Colon (tissue), 2 donors: Measurements from ENCODE around the gene ARID1B.

Source experiments
- FAIRE-seq: peaks from 2 replicates; lab custom pipeline; 2012; peaks lifted over from hg19 to GRCh38; lab: Jason Lieb, UNC
- donor health status: control.
- donor health status: control.

Gene ARID1B

DNA sequence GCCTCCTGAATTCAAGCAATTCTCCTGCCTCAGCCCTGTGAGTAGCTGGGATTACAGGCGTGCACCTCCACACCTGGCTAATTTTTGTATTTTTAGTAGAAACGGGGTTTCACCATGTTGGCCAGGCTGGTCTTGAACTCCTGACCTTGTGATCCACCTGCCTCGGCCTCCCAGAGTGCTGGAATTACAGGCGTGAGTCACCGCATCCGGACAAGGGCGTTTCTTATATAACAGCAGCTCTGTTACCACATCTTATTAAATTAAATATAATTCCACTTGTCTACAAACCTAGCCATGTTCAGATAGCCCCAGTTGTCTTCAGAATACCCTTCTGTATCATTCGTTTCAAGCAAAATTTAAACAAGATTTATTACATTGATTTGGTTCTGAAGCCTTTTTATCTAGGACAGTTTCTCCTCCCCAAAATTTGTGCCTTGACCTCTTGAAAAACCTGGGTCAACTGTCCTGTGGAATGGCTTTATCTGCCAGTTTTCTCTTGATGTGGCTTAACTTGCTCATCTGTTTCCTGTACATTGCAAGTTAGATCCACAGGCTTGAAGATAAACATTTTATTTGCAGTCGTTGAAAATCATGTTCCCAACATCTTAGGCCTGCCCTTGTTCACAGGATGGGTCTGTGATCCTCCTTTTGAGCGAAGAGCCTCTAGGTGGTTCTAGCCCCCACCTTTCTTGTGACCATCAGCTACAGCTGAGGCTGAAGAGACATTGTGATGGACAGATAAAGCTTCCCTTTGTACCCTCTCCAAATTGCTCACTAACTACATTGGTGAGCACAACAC is 132.2 kb downstream of the ARID1B start:
- no peak for FAIRE-seq

DNA sequence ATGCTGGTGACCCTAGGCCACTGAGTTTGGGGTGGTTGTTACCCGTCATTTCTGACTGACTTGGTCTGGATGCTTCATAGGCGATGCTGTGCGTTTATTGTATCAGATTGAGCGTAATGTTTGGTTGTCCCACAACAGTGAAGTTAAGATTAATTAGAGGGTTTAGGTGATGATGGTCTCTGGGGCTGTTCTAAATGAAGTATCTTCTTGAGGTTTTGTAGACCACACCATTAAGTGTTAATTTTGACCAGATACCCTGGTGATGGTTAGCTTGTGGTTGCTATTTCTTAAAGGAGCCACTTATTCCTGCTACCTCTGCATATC is 132.8 kb downstream of the ARID1B start:
- no peak for FAIRE-seq

DNA sequence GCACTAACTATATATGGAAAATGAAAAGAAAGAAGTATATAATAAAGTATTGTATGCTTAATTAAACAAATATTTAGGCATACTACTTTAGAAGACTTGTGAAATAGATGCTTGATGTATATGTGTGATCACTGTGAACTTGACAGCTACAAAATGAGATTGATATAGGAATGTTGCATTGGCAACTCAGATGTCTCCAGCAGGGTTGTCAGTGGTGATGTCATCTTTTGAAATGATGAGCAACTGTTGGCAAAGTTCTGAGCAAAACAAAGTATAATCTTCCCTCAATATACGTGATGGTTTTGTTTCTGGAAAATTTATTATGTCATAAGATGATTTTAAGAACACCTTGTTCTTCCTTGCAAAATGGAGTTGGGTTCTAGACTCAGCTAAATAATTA is 133.8 kb downstream of the ARID1B start:
- no peak for FAIRE-seq

DNA sequence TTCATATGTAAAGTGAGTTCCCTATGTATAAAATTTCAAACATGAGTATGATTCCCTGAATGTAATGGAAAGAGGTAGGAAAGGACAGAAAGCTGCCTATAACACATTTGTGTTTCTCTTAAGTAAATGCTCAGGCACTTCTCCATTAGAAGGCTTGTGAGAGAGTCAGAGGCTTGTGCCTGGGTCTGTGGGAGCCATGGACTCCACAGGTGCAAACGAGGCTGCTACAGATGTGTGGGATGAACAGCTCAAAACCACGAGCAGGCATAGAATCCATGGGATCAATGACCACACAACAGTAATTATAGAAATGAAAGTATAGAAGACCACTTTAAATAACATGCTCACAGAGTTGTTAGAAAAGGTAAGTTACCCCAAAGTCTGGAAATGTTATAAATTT is 134.4 kb downstream of the ARID1B start:
- no peak for FAIRE-seq

DNA sequence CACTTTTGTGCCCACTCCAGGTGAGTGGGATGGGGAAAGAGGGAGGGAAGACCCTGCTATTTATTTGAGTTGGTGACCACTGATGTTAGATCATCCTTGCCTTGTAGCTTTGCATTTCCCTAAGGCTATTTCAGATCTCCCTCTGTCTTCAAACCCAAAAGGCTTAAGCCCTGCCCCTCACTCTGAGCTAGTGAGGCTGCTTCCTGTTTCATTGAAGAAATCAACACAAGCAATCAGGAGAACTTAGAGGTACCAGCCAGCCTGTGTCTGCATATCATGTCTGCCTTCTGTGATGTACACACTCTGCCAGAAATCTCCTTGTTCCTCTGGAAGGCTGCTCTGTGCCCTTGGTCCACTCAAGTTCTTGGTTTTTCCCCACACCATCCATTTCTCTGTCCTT is 135.3 kb downstream of the ARID1B start:
- FAIRE-seq = no peak

DNA sequence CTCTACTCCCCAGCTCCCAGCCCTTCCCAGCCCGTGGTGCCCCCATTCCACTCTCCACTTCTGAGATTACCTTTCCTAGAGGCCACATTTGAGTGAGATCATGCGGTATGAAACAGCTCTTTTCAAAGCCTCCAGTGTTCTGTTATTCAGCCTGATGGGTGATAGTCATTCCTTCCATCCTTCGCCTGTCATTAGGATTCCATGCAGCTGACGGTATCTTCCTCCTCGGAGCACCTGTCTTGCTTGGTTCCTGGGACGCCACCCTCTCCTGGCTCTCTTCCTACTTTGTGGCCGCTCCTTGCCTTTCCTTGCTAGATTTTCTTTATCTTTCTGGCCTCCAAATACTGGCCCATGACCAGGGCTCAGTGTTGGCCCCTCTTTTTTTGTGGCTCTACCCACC is 137.0 kb downstream of the ARID1B start:
- no peak for FAIRE-seq

DNA sequence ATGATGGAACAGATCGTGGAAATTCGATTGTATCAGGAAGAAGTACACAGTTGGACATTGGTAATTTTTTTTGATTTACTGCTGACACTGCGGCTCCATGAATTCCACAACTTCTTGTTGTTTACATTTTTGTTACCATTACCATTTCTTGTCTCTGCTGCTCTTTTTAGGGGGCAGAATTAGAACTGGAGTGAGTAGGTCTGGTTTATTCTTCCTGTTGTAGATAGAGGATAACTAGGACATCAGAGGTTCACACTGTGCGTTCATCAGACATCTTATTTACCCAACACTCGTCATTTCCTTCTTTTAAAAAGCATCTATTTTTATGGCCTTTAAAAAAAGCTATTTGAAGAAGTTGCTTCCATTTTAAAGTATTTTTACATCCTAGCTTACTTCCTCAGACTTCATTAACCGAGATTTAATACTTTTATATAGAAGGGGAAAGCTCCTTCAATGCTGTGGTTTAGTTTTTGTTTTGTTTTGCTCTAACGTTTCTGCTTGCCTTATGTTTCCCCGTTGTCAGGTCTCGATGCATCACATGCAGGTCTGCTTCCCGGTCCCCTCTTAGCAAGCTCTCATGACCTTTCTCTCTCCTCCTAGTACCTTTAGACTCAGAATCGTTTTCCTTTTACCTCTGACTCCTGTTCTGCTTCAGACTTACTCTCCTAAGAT is 139.1 kb downstream of the ARID1B start:
- no peak for FAIRE-seq

DNA sequence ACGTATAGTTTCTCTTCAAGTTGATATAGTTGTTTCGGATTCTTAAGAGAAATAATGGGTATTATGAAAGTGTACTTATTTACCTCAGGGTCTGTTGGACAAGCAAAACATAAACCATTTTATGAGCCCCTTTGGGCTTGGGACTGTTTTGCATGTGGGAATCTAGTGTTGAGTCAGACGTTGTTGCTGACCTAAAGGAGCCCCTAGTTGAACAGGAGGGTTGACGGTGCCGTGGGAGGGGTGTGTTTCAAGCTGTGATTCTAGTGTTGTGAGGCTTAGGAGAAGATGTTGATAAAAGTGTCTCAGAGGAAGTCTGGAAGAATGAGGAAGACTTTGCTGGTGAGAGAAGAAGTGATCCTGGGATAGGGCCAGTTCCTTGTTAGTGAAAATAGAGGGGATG is 140.0 kb downstream of the ARID1B start:
- FAIRE-seq = no peak

DNA sequence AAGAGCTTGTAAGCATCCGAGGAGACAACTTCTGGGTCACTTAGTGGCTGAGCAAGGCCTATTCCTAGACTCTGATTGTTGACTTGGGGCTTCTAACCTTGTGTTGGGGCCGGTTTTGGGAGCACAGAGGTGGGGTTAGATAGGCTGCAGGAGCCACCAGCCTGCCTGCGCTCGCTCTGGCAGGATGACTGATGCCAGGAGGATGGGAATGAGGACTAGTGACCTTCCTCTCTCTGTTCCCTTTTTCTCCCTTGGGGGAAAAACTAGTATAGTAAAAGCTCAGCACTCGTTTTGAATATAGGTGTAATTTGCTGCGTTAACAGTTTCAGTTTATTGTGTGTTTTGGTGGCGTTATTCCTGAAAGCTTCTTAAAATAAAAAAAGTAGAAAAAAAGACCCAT is 141.5 kb downstream of the ARID1B start:
- no peak for FAIRE-seq

DNA sequence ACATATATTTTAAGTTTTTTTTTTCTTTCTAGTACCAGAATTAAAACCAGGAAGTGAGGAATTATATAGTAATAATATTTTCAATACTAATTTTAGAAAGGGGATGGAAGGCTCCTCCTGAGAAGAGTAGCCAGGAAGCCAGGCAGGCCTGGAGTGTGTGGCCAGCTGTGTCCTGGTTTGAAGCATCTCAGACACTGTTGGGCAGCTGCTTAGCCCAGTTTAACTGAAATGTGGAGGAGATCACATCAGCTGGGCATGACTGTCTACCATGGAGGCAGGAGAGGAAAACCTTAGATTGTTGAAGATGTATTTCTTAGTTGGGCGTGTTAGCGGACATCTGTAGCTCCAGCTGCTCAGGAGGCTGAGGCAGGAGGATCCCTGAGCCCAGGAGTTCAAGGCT is 142.2 kb downstream of the ARID1B start:
- FAIRE-seq = no peak

DNA sequence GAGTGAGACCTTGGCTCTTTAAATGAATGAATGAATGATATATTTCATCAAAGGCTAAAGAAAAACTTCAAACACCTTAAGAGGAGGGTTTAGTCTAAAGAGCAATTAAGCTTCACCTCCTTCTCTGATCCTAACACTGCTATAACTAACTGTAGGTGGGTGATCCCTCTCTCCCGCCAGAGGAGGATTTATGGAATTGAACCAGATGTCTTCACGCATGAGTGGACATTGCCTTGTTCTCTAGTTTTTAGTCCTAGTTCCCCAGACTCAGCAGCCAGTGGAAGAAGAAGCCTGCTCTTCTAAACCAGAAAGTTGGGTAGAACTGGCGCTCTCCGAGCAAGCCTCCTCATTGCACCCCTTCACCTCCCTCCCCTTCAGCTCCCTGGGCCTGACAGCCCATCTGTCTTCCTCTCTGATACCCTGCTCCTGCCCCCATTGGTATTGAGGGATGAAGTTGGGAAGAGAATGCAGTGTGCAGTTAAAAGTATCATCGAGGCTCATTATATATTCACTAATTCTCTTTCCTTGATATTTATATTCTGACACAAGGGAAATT is 142.7 kb downstream of the ARID1B start:
- no peak for FAIRE-seq

DNA sequence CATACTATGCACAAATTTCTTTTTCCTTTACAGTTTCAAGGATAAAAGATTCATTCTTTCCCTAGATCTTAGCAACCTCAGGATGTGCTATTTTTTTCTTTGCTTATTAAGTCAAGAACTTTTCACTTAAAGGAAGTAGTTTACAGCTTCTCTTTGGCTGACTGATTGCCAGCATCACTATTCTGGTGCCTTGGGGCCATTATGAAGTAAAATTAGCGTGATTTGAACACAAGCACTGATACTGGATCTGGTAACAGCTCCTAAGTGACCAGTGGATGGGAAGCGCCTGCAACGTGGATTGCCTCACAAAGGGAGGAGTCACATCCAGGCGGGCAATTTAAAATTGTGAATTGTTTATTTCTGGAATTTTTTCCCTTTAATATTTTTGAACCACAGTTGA is 147.1 kb downstream of the ARID1B start:
- no peak for FAIRE-seq

DNA sequence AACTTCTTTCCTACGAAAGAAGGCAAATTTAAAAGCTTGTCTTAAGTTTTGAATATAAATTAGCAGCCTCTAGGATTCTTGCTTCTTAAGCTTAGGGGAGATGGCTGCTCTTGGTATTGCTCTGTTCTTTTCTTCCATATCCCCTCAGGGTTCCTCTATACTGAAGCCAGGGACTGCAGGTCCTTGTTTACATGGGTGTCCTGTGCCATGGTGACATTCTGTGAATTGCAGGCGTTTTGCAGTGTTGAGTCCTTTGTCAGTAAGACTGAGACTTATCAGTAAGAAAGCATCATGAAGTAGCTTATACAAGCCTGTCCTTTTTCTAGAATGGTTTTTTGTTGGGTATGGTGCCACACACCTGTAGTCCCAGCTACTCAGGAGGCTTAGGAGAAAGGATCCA is 147.8 kb downstream of the ARID1B start:
- FAIRE-seq = no peak

DNA sequence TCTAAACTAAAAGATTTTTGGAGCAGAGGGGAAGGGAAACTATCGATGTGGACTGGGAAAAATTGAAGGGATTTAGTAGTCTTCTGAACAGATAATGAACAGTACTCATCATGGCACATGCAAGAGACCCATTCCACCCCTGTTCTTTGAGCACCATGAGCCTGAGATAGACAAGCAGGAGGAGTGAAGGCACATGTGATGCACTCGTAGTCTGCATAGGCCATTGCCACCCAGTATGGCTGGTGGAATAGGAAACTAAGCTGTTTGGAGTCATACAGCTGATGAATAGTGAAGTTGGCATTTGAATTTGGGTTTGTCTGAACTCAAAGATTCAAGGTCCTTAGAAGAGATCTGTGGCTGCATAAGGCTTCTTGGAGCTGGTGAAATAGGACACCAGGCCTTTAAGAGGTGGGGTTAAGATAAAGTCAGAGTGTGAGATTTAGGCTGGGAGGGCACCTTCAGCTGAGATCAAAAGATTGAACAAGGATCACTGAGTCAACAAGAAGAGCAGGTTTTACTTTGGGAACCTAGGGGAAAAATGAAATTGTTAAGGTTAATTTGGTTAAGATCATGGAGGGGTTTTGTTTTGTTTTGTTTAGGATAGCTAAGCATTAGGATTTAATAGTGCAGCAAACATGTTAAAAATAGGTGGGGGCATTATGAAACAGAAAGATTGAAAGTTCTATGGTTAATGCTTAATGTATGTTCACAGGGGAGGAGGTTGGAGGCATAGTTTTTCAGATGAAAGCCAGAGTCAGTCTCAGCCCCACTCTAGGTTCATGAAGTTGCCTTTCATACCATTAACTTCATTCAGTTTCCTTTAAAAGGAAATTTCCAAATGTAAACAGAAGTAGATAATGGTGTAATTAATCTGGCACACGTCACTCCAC is 148.8 kb downstream of the ARID1B start:
- no peak for FAIRE-seq

DNA sequence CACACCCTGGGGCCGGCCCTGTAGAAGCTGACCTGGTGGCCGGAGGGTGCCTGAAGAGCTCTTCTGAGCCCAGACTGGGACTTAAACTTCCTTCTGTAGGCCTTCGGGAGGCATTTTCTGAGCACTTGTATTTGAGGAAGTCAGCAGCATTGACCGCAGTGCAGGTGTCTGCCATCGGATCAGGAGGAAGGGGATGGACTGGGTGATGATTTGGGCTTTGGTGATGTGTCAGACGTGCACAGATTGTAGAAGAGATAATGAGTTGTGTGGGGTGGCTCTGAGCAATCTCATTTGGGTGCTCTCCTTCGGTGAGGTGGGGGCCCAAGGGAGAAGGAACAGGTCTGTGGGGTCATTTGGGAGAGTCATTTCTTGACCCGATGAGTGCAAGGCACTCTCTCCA is 150.9 kb downstream of the ARID1B start:
- FAIRE-seq = no peak

DNA sequence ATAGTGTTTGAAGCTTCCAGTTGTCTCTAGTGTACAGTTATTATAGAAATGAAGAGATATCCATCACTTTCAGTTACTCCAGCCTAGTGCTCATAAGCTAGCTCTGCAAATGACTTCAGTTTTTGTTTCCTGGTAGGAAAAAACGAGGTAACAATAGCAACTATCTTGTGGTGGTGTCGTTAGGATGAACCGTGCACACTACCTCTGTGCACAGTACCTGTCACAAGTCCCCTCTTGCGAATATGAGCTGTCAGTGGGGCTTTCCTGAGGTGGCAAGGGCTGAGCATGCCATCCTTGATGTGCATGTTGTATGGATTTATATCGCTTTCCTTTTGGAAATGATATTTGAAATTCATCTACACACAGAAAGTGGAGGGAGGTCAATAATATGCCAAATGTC is 151.8 kb downstream of the ARID1B start:
- FAIRE-seq = no peak

DNA sequence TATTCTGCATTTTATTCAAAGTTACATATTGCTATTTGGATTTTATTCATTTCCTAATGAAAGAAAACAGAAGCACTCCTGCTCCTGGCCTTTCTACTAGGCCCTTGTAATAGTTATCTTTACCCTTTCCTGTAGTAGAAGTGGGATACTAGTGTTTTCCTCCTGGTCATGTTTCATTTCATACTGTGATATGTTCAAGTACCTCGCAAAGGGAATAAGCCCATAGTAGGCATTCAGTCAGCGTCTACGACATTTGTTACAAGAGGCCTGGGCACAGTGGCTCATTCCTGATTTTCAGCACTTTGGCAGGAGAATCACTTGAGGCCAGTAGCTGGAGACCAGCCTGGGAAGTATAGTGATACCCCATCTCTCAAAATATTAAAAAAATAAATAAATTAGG is 154.1 kb downstream of the ARID1B start:
- FAIRE-seq = no peak

DNA sequence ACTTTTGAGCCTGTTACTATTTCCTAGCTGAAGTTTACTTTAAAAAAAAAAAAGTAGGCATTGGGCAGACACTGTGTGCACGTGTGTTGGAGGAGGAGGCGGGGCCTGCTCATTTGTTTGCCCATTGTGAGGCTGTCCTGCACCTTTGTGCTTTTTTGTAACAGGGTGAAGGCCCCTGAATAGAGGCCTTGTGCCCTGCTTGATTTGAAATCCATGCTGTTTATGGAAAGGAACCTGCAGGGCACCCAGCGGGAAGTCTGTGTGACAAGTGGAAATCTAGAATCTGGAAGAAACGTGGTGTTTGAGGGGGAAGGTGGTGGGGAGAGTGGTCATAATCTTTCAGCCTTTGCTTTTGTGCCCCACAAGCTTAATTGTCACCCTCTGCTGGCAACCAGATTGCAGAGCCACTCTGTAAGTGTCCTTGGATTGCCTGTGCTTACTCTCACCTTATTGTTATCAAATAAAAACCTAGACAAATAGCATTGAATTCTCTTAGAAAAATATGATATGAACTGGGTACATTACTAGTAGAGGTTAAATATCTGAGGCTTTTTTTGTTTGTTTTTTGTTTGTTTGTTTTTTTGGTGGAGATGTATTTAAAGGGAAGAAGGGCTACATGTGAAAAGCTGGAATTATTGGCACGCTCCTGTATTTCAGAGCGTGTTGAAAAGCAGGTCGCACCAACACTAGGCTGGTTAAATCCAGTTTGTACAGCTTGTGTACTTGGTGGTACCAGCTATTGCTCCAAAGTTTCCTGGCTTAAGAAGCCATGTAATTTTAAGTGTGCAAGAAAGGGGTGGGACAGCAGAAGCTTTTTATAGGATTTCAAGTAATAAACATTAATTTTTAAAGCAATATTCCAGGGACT is 156.3 kb downstream of the ARID1B start:
- FAIRE-seq = no peak

DNA sequence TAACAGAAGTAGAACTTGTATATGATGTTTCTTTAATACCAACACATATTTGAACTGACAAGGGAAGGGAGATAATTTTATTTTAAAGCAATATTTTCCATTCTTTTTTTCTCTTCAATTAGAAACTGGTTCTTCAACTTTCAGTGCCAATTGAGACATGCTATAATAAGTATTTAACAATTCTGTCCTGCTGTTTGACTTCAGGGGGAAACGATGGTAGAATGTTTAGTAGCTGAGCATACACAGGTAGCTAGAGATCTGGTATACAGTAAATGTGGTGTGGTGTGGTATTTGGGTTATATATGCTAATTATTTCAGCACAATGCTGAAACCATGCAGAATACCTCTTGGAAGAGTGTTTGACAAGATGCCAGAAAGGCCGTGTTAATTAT is 156.9 kb downstream of the ARID1B start:
- no peak for FAIRE-seq

DNA sequence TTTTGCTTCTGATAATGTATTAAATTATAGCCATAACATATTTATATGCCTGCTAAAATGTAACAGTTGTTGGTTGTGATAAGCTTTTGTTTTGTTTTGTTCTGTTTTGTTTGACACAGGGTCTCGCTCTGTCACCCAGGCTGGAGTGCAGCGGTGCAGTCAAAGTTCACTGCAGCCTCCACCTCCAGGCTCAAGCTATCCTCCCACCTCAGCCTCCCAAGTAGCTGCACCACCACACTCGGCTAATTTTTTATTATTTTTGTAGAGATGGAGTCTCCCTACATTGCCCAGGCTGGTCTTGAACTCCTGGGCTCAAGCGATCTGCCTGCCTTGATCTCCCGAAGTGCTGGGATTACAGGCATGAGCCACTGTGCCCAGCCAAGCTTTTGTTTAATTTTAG is 157.8 kb downstream of the ARID1B start:
- FAIRE-seq = no peak

DNA sequence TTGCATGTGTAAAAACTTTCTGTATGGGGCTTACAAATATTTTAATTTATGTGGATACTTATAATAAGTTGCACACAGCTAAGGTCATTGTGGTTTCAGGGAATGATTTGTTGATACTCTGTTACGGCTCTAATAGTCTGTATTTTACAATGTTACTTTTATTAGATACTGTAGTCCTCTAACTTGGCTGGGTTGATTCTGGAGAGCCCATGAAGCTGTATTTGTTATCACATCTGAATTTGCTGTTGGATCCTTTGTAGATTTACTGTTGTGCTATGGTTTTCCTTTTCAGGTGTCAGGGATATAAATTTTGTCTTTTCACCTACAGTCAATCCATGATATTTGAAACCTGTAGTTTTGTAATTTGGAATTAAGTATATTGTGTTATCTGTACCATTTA is 161.0 kb downstream of the ARID1B start:
- FAIRE-seq = no peak

DNA sequence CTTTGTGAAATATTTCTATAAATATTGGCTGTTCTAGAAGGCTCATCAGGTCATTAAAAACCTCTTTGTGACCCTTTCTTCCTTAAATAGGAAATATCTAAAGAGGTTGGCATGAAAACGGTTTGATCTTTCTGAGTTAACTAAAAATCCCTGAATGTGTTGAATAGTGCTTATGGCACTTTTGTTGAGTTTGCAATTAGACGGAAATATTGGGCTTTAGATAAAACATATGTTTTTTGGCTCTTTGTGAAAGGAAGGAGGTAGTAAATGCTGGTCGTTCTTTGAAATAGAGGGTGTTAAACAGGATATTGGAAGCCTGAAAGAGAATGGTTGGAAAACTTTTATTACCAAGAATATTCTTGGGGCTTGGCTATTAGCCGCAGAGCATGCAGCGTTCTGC is 163.0 kb downstream of the ARID1B start:
- no peak for FAIRE-seq
